Upper lobe of left lung (tissue), 4 donors: Measurements from ENCODE around the gene OLIG2.

Experiments used
- CTCF ChIP-seq, 6 experiments: fragments of 450-650 bp in 4 of 6; fragments of 200-600 bp in 2 of 6; sonication (generic) in 2 of 6; IDR thresholded peaks; one replicate each; pipeline ENCODE4 v1.5.1; 2016 to 2019; ENCODE audit warnings: antibody characterized with exemption in 6 of 6
- POLR2AphosphoS5 ChIP-seq, 2 donors: sonication (generic); formaldehyde crosslinking; IDR thresholded peaks; one replicate each; pipeline ENCODE4 v1.5.1; 2017; ENCODE audit warnings: antibody characterized with exemption in 2 of 2

- TF ChIP-seq POLR2AphosphoS5 (IDR thresholded peaks at IDR 0.05) = no peak
- no peak for TF ChIP-seq CTCF (IDR thresholded peaks at IDR 0.05)
These were observed 41.7 kb downstream of the OLIG2 start for GRCh38 chr21:33067457-33067856.
